Liver (tissue), 3 donors: Measurements from ENCODE around the gene PRDX6.

ENCODE experiments used
- CTCF ChIP-seq: fragments of 150-350 bp; IDR thresholded peaks from 2 replicates; pipeline ENCODE4 v1.5.1; 2017; ENCODE audit warnings: improper control_type of control experiment, low read depth, low read length; ENCODE audit not compliant: missing input control
- FOXA1 ChIP-seq: IDR thresholded peaks from 2 replicates; pipeline ENCODE4 v1.6.1; 2016; ENCODE audit warnings: antibody characterized with exemption
- JUND ChIP-seq, 2 donors: IDR thresholded peaks; 2 replicates each; pipeline ENCODE4 v1.6.1; 2016; ENCODE audit warnings: antibody characterized with exemption in 2 of 2
- MAX ChIP-seq: IDR thresholded peaks from 2 replicates; pipeline ENCODE4 v1.6.1; 2016; ENCODE audit warnings: antibody characterized with exemption
- REST ChIP-seq: IDR thresholded peaks from 2 replicates; pipeline ENCODE4 v1.6.1; 2016; ENCODE audit warnings: antibody characterized with exemption, mild to moderate bottlenecking
- RXRA ChIP-seq, 2 donors: IDR thresholded peaks; 2 replicates each; pipeline ENCODE4 v1.6.1; 2017 to 2018; ENCODE audit warnings: antibody characterized with exemption in 2 of 2, mild to moderate bottlenecking in 1 of 2
- SP1 ChIP-seq: IDR thresholded peaks from 2 replicates; pipeline ENCODE4 v1.6.1; 2018; ENCODE audit warnings: antibody characterized with exemption, mild to moderate bottlenecking
- TAF1 ChIP-seq: conservative IDR thresholded peaks from 2 replicates; pipeline ENCODE4 v1.6.1; 2016; ENCODE audit warnings: antibody characterized with exemption, mild to moderate bottlenecking
- YY1 ChIP-seq: IDR thresholded peaks from 2 replicates; pipeline ENCODE4 v1.6.1; 2016; ENCODE audit warnings: antibody characterized with exemption, mild to moderate bottlenecking
- ZBTB33 ChIP-seq: IDR thresholded peaks from 2 replicates; pipeline ENCODE4 v1.6.1; 2016; ENCODE audit warnings: antibody characterized with exemption
- donor health status: healthy.
- donor health status: healthy.

GRCh38 chr1:173532237-173532636 lies 55.1 kb downstream of the PRDX6 start:
- TF ChIP-seq CTCF: no peak
- no peak for TF ChIP-seq TAF1
- no peak for TF ChIP-seq FOXA1
- TF ChIP-seq RXRA (IDR thresholded peaks at IDR 0.05): no peak
- TF ChIP-seq SP1: peak; percentile 23
- TF ChIP-seq MAX: no peak
- no peak for TF ChIP-seq REST
- no peak for TF ChIP-seq JUND (IDR thresholded peaks at IDR 0.05)
- peak; percentile 50 for TF ChIP-seq YY1
- TF ChIP-seq ZBTB33: no peak
